T-helper 1 cell treated with Interleukin-12 subunit alpha and Interleukin-12 subunit beta and Interleukin-4 antibody, amounts not matched to agents 30 μg/mL and 1 μg/mL, for 36 hours (primary cell): ENCODE results near the gene SOX18.
A peak's percentile ranks its signal among the peaks of the same experiment; 100 is the strongest.

ENCODE experiments used
- H3K27ac Mint-ChIP-seq: one replicate; pipeline ENCODE4 v1.8.0; 2021; ENCODE audit warnings: mild to moderate bottlenecking, mixed read lengths
- H3K27me3 Mint-ChIP-seq: one replicate; pipeline ENCODE4 v1.8.0; 2021; ENCODE audit warnings: low read depth, mixed read lengths
- H3K36me3 Mint-ChIP-seq: one replicate; pipeline ENCODE4 v1.8.0; 2021; ENCODE audit warnings: low read depth, mixed read lengths
- H3K4me1 Mint-ChIP-seq: one replicate; pipeline ENCODE4 v1.8.0; 2021; ENCODE audit warnings: low read depth, mixed read lengths
- H3K4me3 Mint-ChIP-seq: one replicate; pipeline ENCODE4 v1.8.0; 2021; ENCODE audit warnings: mild to moderate bottlenecking, moderate library complexity, mixed read lengths
- H3K9me3 Mint-ChIP-seq: one replicate; pipeline ENCODE4 v1.8.0; 2021; ENCODE audit warnings: mixed read lengths

SOX18 gene

GRCh38 chr20:64076061-64076997 lies 26.9 kb upstream of the SOX18 start:
- Mint-ChIP-seq H3K4me3 (peak overlapping the region; percentile 37), H3K27me3 (no peaks in the 10 kb centered on the region), H3K9me3 (no peaks in the 10 kb centered on the region), H3K4me1 (peaks cover 11% of the 10 kb centered on the region), H3K27ac (no peak overlapping the region), H3K36me3 (peaks cover 24% of the 10 kb centered on the region)

GRCh38 chr20:64075556-64075955 lies 26.1 kb upstream of the SOX18 start:
- H3K9me3 Mint-ChIP-seq = no peaks in the 10 kb centered on the region

GRCh38 chr20:64074963-64075362 lies 25.5 kb upstream of the SOX18 start:
- no peak overlapping the region for H3K4me3 Mint-ChIP-seq
- H3K27ac Mint-ChIP-seq = no peak overlapping the region
- H3K36me3 Mint-ChIP-seq = peaks cover 24% of the 10 kb centered on the region
- H3K9me3 Mint-ChIP-seq = no peaks in the 10 kb centered on the region
- H3K27me3 Mint-ChIP-seq = no peaks in the 10 kb centered on the region
- peaks cover 8% of the 10 kb centered on the region for H3K4me1 Mint-ChIP-seq

More at GRCh38 chr20:64075556-64075955, 26.1 kb upstream of the SOX18 start:
- H3K27me3 Mint-ChIP-seq = no peaks in the 10 kb centered on the region
- H3K36me3 Mint-ChIP-seq = peaks cover 24% of the 10 kb centered on the region
- H3K4me1 Mint-ChIP-seq = peaks cover 11% of the 10 kb centered on the region
- H3K27ac Mint-ChIP-seq = no peak overlapping the region
- no peak overlapping the region for H3K4me3 Mint-ChIP-seq

DNA sequence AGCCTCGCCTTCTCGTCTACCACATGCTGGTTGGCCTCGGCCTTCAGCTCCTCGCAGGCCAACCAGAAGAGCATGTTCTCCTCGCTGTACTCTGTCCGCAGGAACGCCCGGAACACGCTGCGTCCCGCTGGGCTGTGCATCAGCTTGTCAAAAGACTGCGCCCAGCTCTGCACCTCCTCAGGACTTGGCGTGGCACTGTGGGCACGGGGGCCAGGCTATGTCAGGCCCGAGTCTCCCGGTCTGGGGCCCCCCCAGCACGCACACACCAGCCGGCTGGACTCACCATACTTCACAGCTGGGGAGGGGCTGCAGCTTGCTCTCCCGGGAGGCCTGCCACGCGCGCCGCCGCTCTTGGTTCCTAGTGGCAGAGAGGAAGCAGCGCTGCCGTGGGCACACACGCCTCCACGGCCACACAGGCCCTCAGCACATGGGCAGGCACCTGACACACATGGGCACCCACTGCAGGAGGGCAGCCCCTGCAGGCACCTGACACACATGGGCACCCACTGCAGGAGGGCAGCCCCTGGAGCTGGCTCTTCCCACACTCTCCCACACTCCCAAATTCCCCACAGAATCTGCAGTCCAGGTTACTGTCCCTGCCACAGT lies 24.8 kb upstream of the SOX18 start:
- peaks cover 8% of the 10 kb centered on the region for H3K4me1 Mint-ChIP-seq
- no peaks in the 10 kb centered on the region for H3K9me3 Mint-ChIP-seq
- no peak overlapping the region for H3K4me3 Mint-ChIP-seq
- H3K27ac Mint-ChIP-seq = no peak overlapping the region
- H3K27me3 Mint-ChIP-seq = no peaks in the 10 kb centered on the region
- peaks cover 24% of the 10 kb centered on the region for H3K36me3 Mint-ChIP-seq

DNA sequence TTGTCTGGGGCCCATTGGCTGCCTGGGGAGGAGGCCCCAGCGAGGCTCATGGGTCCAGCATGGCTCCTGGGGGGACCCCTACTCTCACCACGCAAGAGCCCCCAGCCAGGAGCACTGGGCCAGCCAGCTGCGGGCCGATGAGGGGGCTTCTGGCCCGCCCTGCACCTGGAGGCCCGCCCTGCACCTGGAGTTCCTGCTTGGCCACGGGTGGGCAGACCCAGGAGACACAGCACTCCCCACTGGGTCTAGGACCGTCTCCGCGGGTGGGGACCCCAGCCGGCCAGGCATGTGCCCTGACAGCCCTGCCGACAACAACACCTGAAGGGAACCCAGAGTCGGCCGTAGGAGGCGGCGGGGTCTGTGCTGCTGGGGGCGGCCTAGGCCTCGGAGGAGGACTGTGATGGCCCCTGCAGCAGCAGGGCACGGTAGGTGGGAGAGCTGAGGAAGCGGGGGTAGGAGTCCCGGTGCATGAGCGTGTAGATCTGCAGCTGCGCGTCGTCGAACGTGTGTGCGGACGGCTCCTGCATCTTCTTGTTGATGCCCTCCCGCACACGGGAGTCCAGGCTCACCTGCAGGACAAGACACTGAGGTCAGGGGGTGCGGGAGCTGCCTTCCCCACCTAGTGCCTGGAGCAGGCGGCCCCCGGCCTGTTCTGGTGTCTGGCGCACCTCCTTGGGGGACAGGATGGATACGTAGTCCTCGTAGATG lies 24.2 kb upstream of the SOX18 start:
- H3K36me3 Mint-ChIP-seq = peaks cover 22% of the 10 kb centered on the region
- H3K27ac Mint-ChIP-seq = no peak overlapping the region
- no peaks in the 10 kb centered on the region for H3K27me3 Mint-ChIP-seq
- H3K9me3 Mint-ChIP-seq = no peaks in the 10 kb centered on the region
- H3K4me3 Mint-ChIP-seq = no peak overlapping the region
- peaks cover 8% of the 10 kb centered on the region for H3K4me1 Mint-ChIP-seq

DNA sequence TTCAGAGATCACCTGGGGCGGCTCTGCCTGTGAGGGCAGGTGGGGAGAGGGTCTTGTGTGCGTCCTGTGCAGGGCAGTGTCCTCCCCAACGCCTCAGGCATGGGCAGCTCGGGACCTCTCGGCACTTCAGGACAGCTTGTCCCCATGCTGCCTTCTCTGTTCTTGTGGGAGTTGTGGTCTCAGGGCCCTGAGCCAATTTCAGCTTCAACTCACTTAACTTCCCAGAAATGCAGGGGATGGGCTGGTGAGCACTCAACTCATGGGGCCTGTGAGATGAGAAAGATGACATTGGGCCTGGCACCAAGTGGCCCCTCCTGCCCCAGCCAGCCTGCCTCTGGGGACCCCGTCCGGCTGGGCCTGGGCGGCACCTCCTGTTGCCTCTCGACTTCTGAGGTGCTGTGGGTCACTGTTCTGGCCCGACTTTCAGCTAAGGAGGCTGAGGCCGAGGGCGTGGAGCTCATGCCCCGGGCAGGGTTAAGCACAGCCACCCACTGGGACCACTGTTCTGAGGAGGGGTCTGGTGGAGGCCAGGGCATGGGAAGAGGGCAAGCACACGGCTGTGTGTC lies 23.1 kb upstream of the SOX18 start:
- no peak overlapping the region for H3K4me3 Mint-ChIP-seq
- H3K27me3 Mint-ChIP-seq = no peaks in the 10 kb centered on the region
- H3K36me3 Mint-ChIP-seq = peaks cover 18% of the 10 kb centered on the region
- H3K4me1 Mint-ChIP-seq = peaks cover 11% of the 10 kb centered on the region
- no peaks in the 10 kb centered on the region for H3K9me3 Mint-ChIP-seq
- no peak overlapping the region for H3K27ac Mint-ChIP-seq

DNA sequence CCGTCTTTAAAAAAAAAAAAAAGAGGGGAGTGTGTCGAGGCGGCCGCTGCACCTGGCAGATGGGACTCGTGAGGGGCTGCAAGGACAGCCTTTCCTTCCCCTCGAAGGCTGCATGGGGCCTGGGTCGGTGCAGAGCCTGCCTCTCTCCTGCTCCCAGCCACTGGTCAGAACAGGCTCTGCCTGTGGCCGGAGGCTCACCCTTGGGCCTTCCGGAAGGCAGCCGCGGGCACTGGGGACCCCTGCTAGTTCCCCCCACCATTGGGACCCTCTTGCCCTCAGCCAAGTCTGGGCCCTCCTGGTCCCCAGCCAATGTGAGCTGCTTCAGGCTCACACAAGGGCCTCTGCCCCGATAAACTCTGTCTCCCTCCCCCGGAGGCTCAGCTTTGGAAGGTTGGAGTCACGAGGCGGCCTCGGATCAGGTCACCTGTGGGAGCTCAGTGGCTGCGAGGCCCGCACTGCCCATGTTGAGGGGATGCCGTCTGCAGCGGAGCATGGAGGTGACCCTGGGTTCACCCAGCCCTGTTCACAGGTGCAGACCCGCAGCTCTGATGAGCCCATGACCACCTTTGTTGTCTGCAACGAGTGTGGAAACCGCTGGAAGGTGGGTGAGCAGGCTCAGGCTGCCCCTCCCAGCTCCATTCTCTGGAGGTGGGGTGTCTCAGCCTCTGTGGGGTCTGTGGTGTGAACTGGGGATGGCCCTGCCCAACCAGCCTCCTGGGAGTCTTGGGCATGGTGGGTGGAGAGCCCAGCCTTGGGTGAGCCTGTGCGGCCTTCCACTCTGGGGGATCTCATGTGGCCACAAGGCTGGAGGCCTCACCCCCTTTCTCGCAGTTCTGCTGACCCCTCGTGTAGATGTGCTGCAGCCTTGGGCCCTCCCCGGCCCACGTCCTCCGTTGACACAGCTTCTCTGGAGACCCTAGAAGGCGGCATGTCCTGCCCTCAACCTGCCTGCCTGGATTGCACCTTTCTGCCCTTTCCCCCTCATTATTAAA lies 22.2 kb upstream of the SOX18 start:
- Mint-ChIP-seq H3K27me3 (no peaks in the 10 kb centered on the region), H3K9me3 (no peaks in the 10 kb centered on the region), H3K4me1 (peaks cover 17% of the 10 kb centered on the region), H3K4me3 (no peak overlapping the region), H3K36me3 (peaks cover 20% of the 10 kb centered on the region), H3K27ac (no peak overlapping the region)

DNA sequence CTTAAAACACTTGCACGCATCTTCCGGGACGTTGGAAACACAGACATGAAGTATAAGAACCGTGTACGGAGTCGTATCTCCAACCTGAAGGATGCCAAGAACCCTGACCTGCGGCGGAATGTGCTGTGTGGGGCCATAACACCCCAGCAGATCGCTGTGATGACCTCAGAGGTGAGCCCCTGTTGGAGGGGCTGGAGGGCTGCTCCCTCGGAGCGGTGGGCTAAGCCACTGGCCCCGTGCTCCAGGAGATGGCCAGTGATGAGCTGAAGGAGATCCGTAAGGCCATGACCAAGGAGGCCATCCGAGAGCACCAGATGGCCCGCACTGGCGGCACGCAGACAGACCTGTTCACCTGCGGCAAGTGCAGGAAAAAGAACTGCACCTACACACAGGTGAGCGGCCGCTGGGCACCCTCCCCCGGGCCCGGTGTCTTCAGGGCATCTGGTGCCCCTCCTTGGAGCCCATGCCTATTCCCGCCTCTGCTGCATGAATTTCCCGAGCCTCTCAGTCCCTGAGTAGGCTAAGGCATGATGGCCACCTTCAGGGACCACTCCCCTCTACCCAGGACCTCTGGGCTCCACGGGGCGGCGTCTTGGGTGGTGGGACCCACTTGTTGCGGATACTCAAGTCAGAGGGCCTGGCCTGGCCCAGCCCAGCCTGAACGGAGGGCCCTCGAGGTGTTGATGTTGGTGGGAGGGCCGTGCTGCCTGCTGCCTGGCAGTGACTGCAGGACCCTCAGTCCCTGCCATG lies 21.0 kb upstream of the SOX18 start:
- Mint-ChIP-seq H3K4me1 (peaks cover 28% of the 10 kb centered on the region), H3K36me3 (peaks cover 15% of the 10 kb centered on the region), H3K27ac (no peak overlapping the region), H3K9me3 (no peaks in the 10 kb centered on the region), H3K4me3 (no peak overlapping the region), H3K27me3 (no peaks in the 10 kb centered on the region)

DNA sequence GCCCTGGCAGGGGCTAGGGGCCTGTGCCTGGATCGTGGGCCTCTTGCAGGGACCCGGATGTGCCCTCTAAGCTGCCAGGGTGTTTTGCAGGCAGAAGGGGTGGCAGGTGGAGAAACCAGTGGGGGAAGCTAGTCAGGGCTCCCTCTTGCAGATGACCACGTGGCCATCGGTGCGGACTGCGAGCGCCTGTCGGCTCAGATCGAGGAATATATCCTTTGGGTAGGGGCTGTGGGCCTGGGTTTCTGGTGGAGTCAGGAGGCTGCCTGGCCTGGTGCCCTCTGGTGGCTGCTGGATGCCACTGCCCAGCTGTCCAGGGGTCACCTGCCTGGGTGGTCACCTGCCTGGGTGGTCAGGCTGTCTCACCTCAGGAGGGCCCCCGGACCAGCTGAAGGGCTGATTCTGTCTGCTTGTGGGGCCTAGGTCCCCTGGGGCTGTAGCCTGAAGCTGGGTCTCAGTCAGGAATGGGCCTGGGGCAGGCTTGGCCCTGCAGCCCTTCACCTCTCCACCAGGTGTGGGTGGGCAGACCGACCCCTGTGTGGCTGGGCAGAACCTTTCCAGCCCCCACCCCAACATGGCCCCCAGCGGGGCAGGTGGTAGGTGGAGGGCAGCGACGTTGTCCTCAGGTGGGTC lies 20.3 kb upstream of the SOX18 start:
- Mint-ChIP-seq H3K27me3 (no peaks in the 10 kb centered on the region), H3K9me3 (no peaks in the 10 kb centered on the region), H3K36me3 (peaks cover 14% of the 10 kb centered on the region), H3K4me1 (peaks cover 33% of the 10 kb centered on the region), H3K4me3 (no peak overlapping the region), H3K27ac (no peak overlapping the region)

GRCh38 chr20:64069209-64069613 lies 19.8 kb upstream of the SOX18 start:
- peaks cover 38% of the 10 kb centered on the region for H3K4me1 Mint-ChIP-seq
- H3K27ac Mint-ChIP-seq = no peak overlapping the region

GRCh38 chr20:64068386-64069208 lies 19.2 kb upstream of the SOX18 start:
- H3K27ac Mint-ChIP-seq = no peak overlapping the region
- no peaks in the 10 kb centered on the region for H3K27me3 Mint-ChIP-seq
- H3K4me1 Mint-ChIP-seq = peaks cover 43% of the 10 kb centered on the region
- H3K4me3 Mint-ChIP-seq = no peak overlapping the region
- no peaks in the 10 kb centered on the region for H3K9me3 Mint-ChIP-seq
- peaks cover 10% of the 10 kb centered on the region for H3K36me3 Mint-ChIP-seq

More at GRCh38 chr20:64069209-64069613, 19.8 kb upstream of the SOX18 start:
- H3K4me3 Mint-ChIP-seq = no peak overlapping the region
- H3K9me3 Mint-ChIP-seq = no peaks in the 10 kb centered on the region
- peaks cover 14% of the 10 kb centered on the region for H3K36me3 Mint-ChIP-seq
- H3K27me3 Mint-ChIP-seq = no peaks in the 10 kb centered on the region

DNA sequence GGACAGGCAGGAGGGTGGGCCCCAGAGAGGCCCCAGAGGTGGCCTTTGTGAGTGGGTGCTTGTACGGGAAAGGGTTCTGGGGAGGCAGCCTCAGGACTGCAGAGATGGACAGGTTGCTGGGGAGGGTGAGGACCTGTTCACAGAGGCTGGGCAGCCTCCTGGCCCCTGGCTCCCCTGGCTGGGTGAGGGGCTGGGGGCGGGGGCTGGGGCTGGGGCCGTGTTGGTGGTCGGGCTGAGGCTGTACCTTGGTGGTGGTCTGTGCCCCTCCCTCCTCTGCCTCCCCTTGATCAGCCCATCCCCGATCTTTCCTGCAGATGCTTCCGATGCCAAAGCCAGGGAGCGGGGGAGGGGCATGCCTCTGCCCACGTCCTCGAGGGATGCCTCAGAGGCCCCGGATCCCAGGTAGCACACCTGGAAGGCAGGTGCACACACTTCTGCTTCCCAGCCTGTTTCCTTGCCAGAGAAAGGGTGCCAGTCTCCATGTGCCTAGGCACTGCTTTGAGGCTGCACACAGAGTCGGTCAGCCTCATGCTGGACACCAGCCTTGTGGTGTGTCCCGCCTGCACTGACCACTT lies 18.4 kb upstream of the SOX18 start:
- no peaks in the 10 kb centered on the region for H3K9me3 Mint-ChIP-seq
- no peaks in the 10 kb centered on the region for H3K27me3 Mint-ChIP-seq
- peak overlapping the region; percentile 71 for H3K27ac Mint-ChIP-seq
- peaks cover 6% of the 10 kb centered on the region for H3K36me3 Mint-ChIP-seq
- no peak overlapping the region for H3K4me3 Mint-ChIP-seq
- H3K4me1 Mint-ChIP-seq = peaks cover 43% of the 10 kb centered on the region
